ENCODE results near the gene SDF4.
A peak's percentile ranks its signal among the peaks of the same experiment; 100 is the strongest.

Gene SDF4

GRCh38 chr1:1213345-1214265, 18.2 kb downstream of the SDF4 start, which contains the start of gene TNFRSF4:
TSS of gene TNFRSF4 (minus strand) at chr1:1214153. CDS start at chr1:1214127, 26 bp downstream.
- no peak for DNase-seq (ENCODE audit: low spot score)

- DNase-seq (ENCODE audit: low spot score) = no peak
Observed at GRCh38 chr1:1212780-1213344, 18.9 kb downstream of the SDF4 start.

GRCh38 chr1:1211541-1212441, 20.0 kb downstream of the SDF4 start:
- no peak for DNase-seq (ENCODE audit: low spot score)

- no peak for DNase-seq (ENCODE audit: low spot score)
Observed at GRCh38 chr1:1210726-1211540, 20.9 kb downstream of the SDF4 start.

GRCh38 chr1:1208713-1209433, 22.9 kb downstream of the SDF4 start:
- no peak for DNase-seq (ENCODE audit: low spot score)

GRCh38 chr1:1207571-1207892, 24.3 kb downstream of the SDF4 start:
- DNase-seq (ENCODE audit: low spot score) = no peak

- DNase-seq (ENCODE audit: low spot score) = no peak
Observed at GRCh38 chr1:1206966-1207531, 24.8 kb downstream of the SDF4 start.

- no peak for DNase-seq (ENCODE audit: low spot score)
Observed at GRCh38 chr1:1206376-1206965, 25.3 kb downstream of the SDF4 start, which contains the start of gene TNFRSF18. TSS of gene TNFRSF18 (minus strand) at chr1:1206592. CDS start at chr1:1206571, 21 bp downstream.

- no peak for DNase-seq (ENCODE audit: low spot score)
Observed at GRCh38 chr1:1205769-1206375, 25.9 kb downstream of the SDF4 start.

GRCh38 chr1:1204998-1205768, 26.6 kb downstream of the SDF4 start:
- DNase-seq (ENCODE audit: low spot score) = no peak

GRCh38 chr1:1204425-1204920, 27.3 kb downstream of the SDF4 start:
- DNase-seq (ENCODE audit: low spot score) = no peak

- no peak for DNase-seq (ENCODE audit: low spot score)
Observed at GRCh38 chr1:1203561-1204424, 28.0 kb downstream of the SDF4 start.

GRCh38 chr1:1202831-1203560, 28.8 kb downstream of the SDF4 start:
- no peak for DNase-seq (ENCODE audit: low spot score)

GRCh38 chr1:1200876-1201810, 30.7 kb downstream of the SDF4 start:
- peak; percentile 39 for DNase-seq (ENCODE audit: low spot score)

GRCh38 chr1:1199961-1200875, 31.6 kb downstream of the SDF4 start:
- no peak for DNase-seq (ENCODE audit: low spot score)
